ENCODE measurements around the gene RHOD.

The RHOD gene

DNA sequence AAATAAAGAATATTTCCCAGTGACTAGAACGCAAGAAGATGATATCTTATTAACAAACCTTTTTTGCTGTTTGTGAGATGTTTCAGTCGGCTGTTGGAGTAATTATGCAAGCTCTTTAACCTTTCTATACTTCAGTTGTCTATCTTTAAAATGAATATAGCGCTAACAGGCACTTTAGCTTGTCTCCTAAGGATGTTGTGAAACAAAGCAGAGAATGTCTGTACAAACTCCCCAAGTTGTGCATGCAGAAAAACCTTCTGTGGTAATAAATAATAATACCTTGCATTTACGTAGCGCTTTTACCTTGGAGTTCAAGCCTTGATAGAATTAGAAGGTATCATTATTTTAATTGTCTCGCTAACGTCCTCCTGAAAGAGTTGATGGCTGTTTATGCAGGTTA is 60.5 kb downstream of the RHOD start:
- TF ChIP-seq, protein P1, sequence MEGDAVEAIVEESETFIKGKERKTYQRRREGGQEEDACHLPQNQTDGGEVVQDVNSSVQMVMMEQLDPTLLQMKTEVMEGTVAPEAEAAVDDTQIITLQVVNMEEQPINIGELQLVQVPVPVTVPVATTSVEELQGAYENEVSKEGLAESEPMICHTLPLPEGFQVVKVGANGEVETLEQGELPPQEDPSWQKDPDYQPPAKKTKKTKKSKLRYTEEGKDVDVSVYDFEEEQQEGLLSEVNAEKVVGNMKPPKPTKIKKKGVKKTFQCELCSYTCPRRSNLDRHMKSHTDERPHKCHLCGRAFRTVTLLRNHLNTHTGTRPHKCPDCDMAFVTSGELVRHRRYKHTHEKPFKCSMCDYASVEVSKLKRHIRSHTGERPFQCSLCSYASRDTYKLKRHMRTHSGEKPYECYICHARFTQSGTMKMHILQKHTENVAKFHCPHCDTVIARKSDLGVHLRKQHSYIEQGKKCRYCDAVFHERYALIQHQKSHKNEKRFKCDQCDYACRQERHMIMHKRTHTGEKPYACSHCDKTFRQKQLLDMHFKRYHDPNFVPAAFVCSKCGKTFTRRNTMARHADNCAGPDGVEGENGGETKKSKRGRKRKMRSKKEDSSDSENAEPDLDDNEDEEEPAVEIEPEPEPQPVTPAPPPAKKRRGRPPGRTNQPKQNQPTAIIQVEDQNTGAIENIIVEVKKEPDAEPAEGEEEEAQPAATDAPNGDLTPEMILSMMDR (IDR thresholded peaks at IDR 0.05; ENCODE audit: low read depth, low read length) = no peak
- DNase-seq (ENCODE audit: extremely low read depth, low read depth) = no peak

DNA sequence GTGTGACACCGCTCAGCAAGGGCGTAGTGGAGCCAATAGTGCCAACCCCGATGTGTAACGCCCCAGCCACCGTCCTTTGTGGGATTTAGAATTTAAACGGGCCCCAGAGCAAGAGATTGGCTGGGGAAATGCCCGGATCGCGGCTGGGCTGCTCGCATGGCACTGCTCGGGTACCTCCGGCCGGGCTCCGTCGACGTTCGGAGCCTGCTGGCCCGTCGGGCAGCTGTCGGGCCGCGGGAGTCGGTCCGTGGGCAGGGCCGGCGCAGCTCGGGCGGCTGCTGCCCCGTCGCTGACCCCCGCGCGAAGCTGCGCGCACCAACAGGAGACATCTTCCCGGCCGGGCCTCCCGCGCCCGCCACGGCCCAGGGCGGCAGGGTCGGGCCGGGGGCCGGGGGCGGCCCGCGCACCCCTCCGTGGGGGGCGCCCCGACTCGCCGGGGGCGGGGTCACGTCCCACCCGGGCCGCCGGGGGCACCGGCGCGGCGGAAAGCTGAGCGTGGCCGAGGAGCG is 61.1 kb downstream of the RHOD start:
- no peak for DNase-seq (ENCODE audit: extremely low read depth, low read depth)
- TF ChIP-seq, protein P1 (IDR thresholded peaks at IDR 0.05; ENCODE audit: low read depth, low read length) = no peak

DNA sequence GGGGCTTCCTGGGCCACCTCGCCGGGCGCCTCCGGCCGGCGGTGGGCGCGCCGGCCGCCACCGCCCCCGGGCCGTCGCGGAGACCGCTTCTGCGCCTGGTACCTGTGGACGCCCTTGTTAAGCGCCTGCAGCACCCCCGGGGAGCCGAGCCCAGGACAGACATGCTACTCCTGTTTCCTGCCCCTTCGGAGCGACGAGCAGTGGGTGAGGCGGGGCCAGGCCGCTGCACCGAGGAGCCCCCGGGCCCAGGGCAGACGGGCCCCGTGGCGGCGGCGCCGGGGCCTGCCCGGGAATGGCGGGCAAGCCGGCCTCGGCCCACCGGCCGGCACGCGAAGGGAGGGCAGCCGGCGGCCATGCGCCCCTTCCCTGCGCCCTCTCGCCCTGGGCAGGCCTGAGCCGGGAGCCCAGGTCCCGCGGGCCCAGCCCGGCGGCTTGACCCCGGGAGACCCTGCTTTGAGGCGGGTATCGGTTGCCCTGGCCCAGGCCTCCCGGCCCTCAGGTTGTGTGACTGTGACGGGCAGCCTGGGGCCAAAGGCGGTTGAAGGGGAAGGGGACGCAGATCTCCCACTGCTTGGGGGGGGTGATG is 61.6 kb downstream of the RHOD start:
- no peak for DNase-seq (ENCODE audit: extremely low read depth, low read depth)
- TF ChIP-seq, protein P1 (IDR thresholded peaks at IDR 0.05; ENCODE audit: low read depth, low read length) = no peak

DNA sequence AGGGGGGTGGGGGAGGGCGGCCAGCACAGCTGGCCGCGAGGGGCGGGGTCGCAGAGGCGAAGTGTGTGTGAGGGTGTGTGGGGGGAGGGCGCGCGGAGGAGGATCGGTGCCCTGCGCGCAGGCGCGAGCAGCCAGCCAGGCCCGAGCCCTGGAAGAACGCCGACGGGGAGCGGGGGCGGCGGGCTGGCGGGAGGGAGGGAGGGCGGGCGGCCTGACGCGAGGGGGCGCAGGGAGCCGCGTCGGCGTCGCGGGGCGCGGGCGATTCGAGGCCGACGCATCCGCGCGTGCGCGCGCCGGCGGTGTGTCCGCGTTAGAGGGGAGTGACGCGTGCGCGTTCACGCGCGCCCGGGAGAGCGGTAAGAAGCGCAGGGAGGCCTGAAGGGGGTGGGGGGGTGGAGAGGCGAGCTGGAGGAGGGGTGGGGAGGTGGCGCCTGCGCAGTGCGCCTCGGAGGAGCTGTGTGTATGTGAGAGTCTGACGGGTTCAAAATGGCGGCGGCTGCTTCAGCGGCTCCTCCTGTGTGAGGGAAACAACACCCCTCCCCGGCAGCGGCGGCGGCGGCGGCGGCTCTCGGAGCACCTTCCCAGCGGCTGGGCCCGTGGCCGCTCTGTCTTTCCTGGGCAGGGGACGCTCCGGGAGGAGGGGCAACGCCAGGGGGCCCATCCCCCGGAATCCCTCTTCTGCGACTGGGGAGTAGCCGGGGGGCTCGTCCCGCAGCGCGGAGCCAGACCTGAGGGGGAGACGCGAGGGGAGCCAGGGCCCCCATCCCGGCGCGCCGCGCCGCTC is 62.3 kb downstream of the RHOD start, which contains the start of gene KDM2A:
KDM2A (plus strand) TSS at position 463 of the 784 bp plus-strand sequence. CDS start 2,054 bp downstream, outside the sequence.
- DNase-seq (ENCODE audit: extremely low read depth, low read depth) = peak; percentile 98
- TF ChIP-seq, protein P1 (IDR thresholded peaks at IDR 0.05; ENCODE audit: low read depth, low read length) = no peak

DNA sequence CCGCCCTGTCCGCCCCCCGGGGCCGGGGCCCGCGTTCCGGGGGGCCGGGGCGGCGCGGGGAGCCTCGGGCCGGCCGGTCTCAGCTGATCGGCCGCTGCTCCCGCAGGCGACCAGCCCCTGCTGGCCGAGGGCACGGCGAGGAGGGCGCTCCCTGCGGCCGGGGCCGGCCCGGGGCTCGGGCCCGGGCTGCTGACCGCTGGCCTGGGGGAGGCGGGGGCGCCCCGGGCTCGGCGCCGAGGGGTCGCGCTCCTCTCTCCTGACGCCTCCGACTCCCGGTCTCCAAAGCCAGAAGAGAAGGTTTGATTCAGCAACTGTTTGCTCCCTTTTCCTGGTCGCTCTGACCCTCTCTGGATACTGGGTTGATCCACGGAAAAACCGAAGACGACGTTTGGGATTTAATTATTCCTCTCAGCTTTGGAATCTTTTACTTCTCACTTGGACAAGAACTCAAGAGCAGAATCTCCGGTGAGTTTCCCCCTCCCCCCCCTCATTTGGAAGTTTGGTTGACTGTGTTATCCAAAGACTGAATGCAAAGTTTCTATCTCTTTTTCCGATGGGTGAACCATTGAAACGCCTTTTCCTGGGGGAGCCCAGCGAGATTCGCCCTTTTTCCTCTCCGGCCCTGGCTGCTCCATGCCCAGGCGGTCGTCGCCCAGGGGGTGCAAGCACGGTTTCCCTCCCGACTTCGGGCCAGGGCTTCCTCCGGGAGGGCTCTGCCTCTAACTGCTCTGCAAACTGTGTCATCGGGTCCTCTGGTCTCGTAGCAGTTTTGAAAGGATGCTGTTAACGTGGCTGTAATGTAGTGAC is 63.1 kb downstream of the RHOD start:
- DNase-seq (ENCODE audit: extremely low read depth, low read depth) = no peak
- TF ChIP-seq, protein P1 (IDR thresholded peaks at IDR 0.05; ENCODE audit: low read depth, low read length) = no peak

DNA sequence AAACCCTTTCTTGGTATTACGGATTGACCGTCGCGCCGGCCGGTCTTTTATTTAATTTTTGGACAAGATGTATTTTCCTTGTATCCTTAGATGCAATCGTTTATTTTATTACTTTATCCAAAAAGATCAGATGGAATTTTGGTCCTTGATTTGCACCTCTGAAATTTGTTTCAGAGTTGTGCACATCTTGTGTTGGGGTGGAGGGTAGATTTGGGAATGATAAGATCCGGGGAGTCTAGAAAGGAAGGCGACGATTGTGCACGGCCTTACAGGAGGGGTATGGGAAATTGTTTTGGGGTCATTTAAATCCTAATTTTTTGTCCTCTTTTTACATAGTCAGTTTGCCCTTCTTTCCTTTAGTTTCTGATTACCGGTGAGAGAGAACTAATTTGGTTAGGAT is 63.8 kb downstream of the RHOD start:
- no peak for DNase-seq (ENCODE audit: extremely low read depth, low read depth)
- TF ChIP-seq, protein P1 (IDR thresholded peaks at IDR 0.05; ENCODE audit: low read depth, low read length) = no peak
